IPS-15b (cell line): ENCODE data around the gene CFAP97D2.
"Not testable (repeated sequence)": the region's sequence is repeated elsewhere in the genome, so short reads cannot be mapped to it uniquely, and the experiment has no call there.

Experiments used
- H3K27me3 ChIP-seq: one replicate; pipeline ENCODE4 v1.6.1; 2013; ENCODE audit warnings: low read length; ENCODE audit not compliant: control insufficient read depth, insufficient read depth
- H3K36me3 ChIP-seq: one replicate; pipeline ENCODE4 v1.6.1; 2013; ENCODE audit warnings: low read length; ENCODE audit not compliant: control insufficient read depth, insufficient read depth
- H3K4me1 ChIP-seq: one replicate; pipeline ENCODE4 v1.6.1; 2013; ENCODE audit warnings: mild to moderate bottlenecking, low read length; ENCODE audit not compliant: control insufficient read depth, insufficient read depth
- H3K4me3 ChIP-seq: one replicate; pipeline ENCODE4 v1.5.1; 2013; ENCODE audit warnings: low read depth, low read length
- H3K9ac ChIP-seq: one replicate; pipeline ENCODE4 v1.6.1; 2013; ENCODE audit warnings: low read depth, mild to moderate bottlenecking, low read length
- H3K9me3 ChIP-seq: one replicate; pipeline ENCODE4 v1.6.1; 2013; ENCODE audit warnings: mild to moderate bottlenecking, low read length; ENCODE audit not compliant: control insufficient read depth, insufficient read depth

Gene CFAP97D2

DNA sequence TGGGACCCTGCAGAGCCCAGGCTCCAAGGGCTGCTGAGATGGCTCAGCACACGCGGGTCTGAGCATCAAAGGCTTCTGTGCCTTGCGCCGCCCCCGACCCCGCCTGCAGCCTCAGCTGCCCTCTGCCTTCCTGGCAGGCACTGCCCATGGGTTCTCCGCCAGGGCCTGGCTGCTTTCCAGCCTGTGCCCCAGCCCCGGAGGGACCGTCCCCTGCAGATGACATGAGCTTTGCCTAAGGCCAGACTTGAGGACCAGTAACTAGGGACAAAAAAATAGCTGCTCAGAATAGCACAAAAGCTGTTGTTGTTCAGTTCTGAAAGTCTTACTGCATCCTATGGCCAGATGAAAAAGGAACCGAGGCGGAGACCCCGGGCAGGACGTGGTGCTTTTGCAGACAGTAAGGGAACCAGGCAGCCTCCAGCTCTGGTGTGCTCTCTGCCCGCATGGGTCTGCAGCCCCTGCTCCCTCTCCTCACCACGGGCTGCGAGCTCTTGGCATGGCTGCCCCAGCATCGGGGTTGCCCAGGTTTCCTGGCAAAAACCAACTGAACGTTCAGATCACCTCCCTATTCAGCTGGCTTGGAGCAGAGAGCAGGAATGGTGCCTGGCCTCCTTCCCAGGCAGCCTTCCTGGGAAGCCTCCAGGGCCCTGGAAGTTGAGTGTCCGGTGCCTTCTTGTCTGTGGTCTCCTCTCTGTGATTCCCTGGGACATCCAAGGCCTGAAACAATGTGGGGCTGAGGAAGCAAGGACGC lies 12.5 kb upstream of the CFAP97D2 start:
- no peaks in the 10 kb centered on the region for H3K36me3 ChIP-seq
- H3K27me3 ChIP-seq = no peaks in the 10 kb centered on the region
- H3K9ac ChIP-seq = no peak overlapping the region
- no peaks in the 10 kb centered on the region for H3K9me3 ChIP-seq
- H3K4me1 ChIP-seq = no peaks in the 10 kb centered on the region
- no peak overlapping the region for H3K4me3 ChIP-seq

DNA sequence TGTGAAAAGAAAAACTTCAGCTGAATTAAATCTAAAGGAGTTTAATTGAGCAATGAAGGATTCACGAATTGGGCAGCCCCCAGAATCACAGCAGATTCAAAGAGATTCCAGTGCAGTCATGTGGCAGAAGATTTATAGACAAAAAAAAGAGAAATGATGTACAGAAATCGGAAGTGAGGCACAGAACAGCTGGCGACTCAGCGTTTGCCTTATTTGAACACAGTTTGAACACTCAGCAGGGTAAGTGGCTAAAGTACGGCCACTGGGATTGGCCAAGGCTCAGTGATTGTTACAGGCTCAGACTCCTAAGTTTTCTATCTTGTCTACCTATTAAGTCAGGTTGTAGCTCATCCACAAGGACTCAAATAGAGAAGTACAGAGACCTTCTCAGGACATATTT lies 11.6 kb upstream of the CFAP97D2 start:
- H3K9ac ChIP-seq = no peak overlapping the region
- no peaks in the 10 kb centered on the region for H3K4me1 ChIP-seq

DNA sequence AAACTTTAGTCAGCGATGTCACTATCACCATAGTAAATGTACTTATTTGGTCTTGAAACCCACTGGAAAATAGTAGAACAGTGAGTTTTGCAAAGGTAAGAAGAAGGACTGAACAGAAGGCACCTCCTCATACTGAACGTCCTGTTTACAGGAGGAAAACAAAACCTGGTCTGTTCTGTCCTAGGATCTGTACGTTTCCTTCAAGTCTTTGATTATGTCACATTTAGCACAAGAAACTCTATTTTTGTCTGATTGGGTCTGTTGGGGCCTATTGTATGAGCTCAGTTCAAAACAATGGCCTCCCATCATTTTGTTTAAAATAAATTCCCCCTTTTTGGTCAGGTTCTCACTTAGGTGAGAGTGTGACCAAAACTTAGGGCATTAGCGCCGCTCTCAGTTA lies 11.2 kb upstream of the CFAP97D2 start:
- Histone ChIP-seq H3K4me1 (no peaks in the 10 kb centered on the region), H3K36me3 (no peaks in the 10 kb centered on the region), H3K27me3 (no peaks in the 10 kb centered on the region), H3K9ac (no peak overlapping the region), H3K9me3 (no peaks in the 10 kb centered on the region), H3K4me3 (no peak overlapping the region)

More for the DNA sequence above, 11.6 kb upstream of the CFAP97D2 start:
- H3K4me3 ChIP-seq = no peak overlapping the region
- H3K36me3 ChIP-seq = no peaks in the 10 kb centered on the region
- H3K9me3 ChIP-seq = no peaks in the 10 kb centered on the region
- H3K27me3 ChIP-seq = no peaks in the 10 kb centered on the region

DNA sequence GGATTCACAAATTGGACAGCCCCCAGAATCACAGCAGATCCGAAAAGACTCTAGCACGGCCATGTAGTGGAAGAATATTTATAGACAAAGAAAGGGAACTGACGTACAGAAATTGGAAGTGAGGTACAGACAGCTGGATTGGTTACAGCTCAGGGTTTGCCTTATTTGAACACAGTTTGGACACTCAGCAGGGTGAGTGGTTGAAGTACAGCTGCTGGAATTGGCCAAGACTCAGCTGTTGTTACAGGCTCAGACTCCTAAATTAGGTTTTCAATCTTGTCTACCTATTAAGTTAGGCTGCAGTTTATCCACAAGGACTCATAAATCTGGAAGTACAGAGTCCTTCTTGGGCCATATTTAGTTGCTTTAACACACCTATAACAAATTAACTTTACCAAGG lies 5.8 kb upstream of the CFAP97D2 start:
- Histone ChIP-seq H3K4me3 (no peak overlapping the region), H3K9ac (no peak overlapping the region), H3K27me3 (no peaks in the 10 kb centered on the region), H3K9me3 (no peaks in the 10 kb centered on the region), H3K4me1 (no peaks in the 10 kb centered on the region), H3K36me3 (no peaks in the 10 kb centered on the region)

DNA sequence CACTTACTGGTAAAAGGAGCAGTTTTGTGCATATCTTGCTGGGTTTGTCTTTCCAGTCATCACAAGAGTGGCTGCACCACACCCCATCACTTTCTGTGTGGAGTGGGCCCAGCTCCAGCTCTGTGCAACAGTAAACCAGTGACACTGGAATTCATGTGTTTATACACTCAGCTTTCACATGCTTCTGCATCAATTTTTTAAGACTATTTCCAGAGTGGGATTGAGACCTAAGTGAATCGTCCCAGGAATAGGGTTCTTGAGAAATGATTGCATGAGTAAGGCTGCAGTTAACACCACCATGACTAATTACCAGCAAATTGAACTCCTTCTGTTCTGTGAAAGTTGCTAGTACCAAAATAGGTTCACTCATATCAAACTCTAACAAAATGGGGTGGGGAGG lies 5.3 kb upstream of the CFAP97D2 start:
- no peaks in the 10 kb centered on the region for H3K4me1 ChIP-seq

DNA sequence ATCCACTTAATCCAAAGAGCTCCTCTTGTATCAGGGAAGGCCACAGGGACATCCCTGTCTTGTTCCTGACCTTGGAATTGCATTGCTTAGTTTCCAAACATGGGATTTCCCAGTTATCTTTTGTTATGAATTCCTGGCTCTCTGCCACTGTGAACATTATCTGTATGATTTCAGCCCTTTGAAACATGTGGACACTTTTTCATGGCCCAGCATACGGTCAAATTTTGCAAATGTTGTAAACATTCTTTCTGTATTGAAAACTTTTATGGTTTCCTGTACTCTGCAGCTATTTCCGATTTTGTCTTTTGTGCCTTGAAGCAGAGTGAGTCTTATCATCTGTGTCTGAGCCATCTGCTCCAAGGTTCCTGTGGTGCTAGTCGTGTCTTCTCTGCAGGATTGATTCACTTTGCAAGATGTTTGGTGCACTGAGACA lies 4.5 kb upstream of the CFAP97D2 start:
- H3K9me3 ChIP-seq = no peaks in the 10 kb centered on the region
- H3K9ac ChIP-seq = no peak overlapping the region
- H3K4me3 ChIP-seq = no peak overlapping the region
- H3K27me3 ChIP-seq = peaks cover 3% of the 10 kb centered on the region
- no peaks in the 10 kb centered on the region for H3K4me1 ChIP-seq
- no peaks in the 10 kb centered on the region for H3K36me3 ChIP-seq

More for the DNA sequence above, 5.3 kb upstream of the CFAP97D2 start:
- Histone ChIP-seq H3K9ac (no peak overlapping the region), H3K27me3 (peaks cover under 1% of the 10 kb centered on the region), H3K36me3 (no peaks in the 10 kb centered on the region), H3K9me3 (no peaks in the 10 kb centered on the region), H3K4me3 (no peak overlapping the region)

DNA sequence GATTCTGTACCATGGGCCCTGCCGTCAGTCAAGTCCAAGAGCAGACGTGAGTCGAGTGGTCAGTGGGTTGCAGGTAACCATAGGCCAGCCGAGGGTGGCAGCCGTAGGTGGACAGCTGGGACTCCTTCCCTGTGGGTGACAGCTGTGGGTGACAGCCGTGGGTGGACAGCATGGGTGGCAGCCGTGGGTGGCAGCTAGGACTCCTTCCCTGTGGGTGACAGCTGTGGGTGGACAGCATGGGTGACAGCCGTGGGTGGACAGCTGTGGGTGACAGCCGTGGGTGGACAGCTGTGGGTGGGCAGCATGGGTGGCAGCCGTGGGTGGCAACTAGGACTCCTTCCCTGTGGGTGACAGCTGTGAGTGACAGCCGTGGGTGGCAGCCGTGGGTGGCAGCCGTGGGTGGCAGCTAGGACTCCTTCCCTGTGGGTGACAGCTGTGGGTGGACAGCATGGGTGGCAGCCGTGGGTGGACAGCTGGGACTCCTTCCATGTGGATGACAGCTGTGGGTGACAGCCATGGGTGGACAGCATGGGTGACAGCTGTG lies 2.6 kb upstream of the CFAP97D2 start:
- not testable (repeated sequence) for H3K9me3 ChIP-seq, H3K9ac ChIP-seq, H3K27me3 ChIP-seq

DNA sequence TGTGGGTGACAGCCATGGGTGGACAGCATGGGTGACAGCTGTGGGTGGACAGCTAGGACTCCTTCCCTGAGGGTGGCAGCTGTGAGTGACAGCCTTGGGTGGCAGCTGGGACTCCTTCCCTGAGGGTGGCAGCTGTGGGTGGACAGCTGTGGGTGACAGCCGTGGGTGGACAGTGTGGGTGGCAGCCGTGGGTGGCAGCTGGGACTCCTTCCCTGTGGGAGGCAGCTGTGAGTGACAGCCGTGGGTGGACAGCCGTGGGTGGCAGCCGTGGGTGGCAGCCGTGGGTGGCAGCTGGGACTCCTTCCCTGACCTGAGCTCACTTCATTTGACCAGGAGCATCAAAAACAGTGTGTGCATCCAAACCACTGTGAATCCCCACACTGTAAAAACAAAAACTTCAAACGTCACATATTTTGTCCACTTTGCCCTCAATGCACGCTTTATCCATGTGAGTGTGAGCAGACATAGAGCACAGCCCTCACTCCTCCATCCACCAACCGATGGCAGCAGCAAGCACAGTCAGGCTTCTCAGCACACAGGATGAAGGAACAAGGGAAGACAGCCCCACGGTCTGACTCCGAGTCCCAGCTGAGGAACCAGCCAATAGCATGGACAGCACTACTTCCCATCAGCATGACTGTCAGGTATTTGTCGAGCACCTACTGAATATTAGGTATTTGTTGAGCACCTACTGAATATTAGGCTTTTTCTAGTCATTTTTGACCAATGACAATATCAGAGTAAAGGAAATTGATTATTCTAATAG lies 1.6 kb upstream of the CFAP97D2 start:
- Histone ChIP-seq H3K4me1 (no peaks in the 10 kb centered on the region), H3K36me3 (no peaks in the 10 kb centered on the region), H3K9ac (no peak overlapping the region), H3K27me3 (peaks cover 3% of the 10 kb centered on the region), H3K4me3 (no peak overlapping the region), H3K9me3 (no peaks in the 10 kb centered on the region)

More for the DNA sequence above, 2.6 kb upstream of the CFAP97D2 start:
- not testable (repeated sequence) for H3K36me3 ChIP-seq, H3K4me3 ChIP-seq, H3K4me1 ChIP-seq

DNA sequence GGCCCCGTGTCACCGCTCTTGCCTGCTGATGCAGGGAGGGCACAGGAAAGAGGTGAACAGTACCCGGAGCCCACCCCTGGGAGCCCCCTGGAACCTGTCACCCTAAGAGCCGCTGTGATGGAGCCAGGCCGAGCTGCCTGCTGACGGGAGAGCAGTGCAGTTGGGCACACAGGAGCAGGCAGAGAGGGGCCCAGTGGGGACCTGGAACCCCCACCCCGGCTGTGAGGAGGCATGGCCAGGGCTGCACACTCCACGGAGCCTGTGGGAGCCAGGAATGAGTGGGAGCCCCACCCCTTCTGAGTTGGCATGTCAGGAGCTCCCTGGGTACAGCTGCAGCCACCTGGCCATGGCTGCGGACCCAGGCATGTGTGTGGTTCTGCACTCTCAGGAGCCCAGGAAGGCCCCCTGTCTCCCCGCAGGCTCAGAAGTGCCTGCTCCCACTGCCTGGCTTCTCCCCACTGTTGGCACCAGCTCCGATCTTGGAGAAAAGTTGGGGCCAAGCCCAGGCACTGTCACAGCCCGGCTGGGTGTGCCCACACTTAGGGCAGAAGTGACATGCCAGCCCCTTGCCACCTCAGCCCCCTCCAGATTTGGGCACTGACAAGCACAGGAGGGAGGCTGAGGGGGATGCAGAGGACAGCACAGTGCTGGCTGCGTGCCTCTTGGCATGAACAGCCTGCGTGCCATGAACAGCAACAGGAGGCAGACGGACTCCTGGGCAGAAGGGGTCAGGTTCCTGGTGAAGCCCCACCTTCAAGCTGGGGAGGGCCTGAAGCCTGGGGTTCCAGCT lies 6.3 kb downstream of the CFAP97D2 start:
- Histone ChIP-seq H3K4me3 (no peak overlapping the region), H3K9ac (no peak overlapping the region), H3K36me3 (no peaks in the 10 kb centered on the region), H3K4me1 (no peaks in the 10 kb centered on the region), H3K9me3 (no peaks in the 10 kb centered on the region), H3K27me3 (no peaks in the 10 kb centered on the region)

DNA sequence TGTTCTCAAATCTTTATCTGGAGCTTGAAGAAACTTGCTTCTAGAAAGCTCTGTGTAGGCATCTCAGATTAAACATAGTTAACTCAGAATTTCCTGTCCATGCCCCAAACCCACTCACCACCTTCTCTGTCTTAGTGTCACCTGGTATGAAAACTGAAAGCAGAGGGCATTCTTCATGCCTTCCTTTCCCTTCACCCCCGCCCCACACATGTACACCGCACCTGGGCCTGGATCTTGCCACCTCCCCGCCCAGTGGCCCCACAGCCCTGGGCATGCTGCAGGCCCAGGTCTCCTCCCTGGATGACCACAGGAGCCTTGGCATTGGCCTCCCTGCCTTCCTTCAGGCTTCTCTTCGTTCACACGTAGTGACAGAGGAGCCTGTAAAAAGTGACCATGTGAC lies 15.8 kb downstream of the CFAP97D2 start:
- Histone ChIP-seq H3K36me3 (no peaks in the 10 kb centered on the region), H3K4me3 (no peak overlapping the region), H3K9me3 (no peaks in the 10 kb centered on the region), H3K9ac (no peak overlapping the region), H3K4me1 (no peaks in the 10 kb centered on the region), H3K27me3 (peaks cover under 1% of the 10 kb centered on the region)

DNA sequence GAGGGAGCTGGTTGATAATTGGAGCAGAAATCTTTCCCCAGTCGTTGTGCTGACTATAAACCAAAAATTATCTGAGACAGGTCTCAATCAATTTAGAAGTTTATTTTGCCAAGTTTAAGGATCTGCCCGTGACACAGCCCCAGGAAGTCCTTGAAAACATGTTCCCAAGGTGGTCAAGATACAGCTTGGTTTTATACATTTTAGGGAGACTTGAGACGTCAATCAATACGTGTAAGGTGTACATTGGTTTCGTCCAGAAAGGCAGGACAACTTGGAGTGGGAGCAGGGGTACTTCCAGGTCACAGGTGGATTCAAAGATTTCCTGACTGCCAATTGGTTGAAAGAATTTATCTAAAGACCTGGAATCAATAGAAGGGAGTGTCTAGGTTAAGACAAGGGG lies 17.6 kb downstream of the CFAP97D2 start:
- Histone ChIP-seq H3K36me3 (no peaks in the 10 kb centered on the region), H3K27me3 (peaks cover 8% of the 10 kb centered on the region), H3K4me3 (no peak overlapping the region), H3K9ac (no peak overlapping the region), H3K9me3 (no peaks in the 10 kb centered on the region), H3K4me1 (no peaks in the 10 kb centered on the region)
